Psoas muscle (tissue), 8 donors: ENCODE measurements around the gene ALK. TPM values are rescaled to one million over a fixed set of nuclear protein-coding genes. Genes with fewer than 3 reads are reported as not detected.

ENCODE experiments used
- ATAC-seq, 4 donors: fragments of 200-7000 bp; cut with Tn5 transposase; one replicate each; pipeline ENCODE4 v1.9.1; 2020; ENCODE audit warnings: moderate library complexity in 3 of 4, mild to moderate bottlenecking in 2 of 4
- DNase-seq, 2 donors: peaks; one replicate each; pipeline ENCODE4 v3.0.0-alpha.2; 2020
- H3K27ac ChIP-seq: fragments of 200-600 bp; one replicate; pipeline ENCODE4 v1.8.0; 2022
- H3K27me3 ChIP-seq, 3 donors: fragments of 200-600 bp in 1 of 3; one replicate each; pipeline versions ENCODE4 v1.6.1 to v1.8.0; 2013 to 2022; ENCODE audit warnings: low read length in 2 of 3, mild to moderate bottlenecking in 2 of 3, moderate library complexity in 1 of 3; ENCODE audit not compliant: insufficient read depth in 3 of 3
- H3K36me3 ChIP-seq, 2 donors: fragments of 200-600 bp in 1 of 2; one replicate each; pipeline versions ENCODE4 v1.6.1 to v1.8.0; 2013 to 2022; ENCODE audit warnings: low read depth in 1 of 2, mild to moderate bottlenecking in 1 of 2, moderate library complexity in 1 of 2; ENCODE audit not compliant: insufficient read depth in 1 of 2
- H3K4me1 ChIP-seq: fragments of 200-600 bp; one replicate; pipeline ENCODE4 v1.8.0; 2022
- H3K4me3 ChIP-seq: fragments of 200-600 bp; one replicate; pipeline ENCODE4 v1.8.0; 2022; ENCODE audit warnings: mild to moderate bottlenecking
- H3K9me3 ChIP-seq: fragments of 200-600 bp; one replicate; pipeline ENCODE4 v1.8.0; 2022
- CTCF ChIP-seq: fragments of 200-600 bp; IDR thresholded peaks from one replicate; pipeline ENCODE4 v1.8.0; 2022; ENCODE audit warnings: antibody characterized with exemption
- WGBS, 3 donors: extraction: QIAGEN DNeasy Blood & Tissue Kit; methylation state at CpG; one replicate each; pipeline versions ENCODE4 v1.1.6 to v1.1.7; 2013; 5-methylcytosine and 5-hydroxymethylcytosine counted together
- intact Hi-C, 2 donors: fragments of 100-400 bp; cut with DNase I; formaldehyde crosslinking; loops; one replicate each; pipeline versions ENCODE4 v1.11.0 to v1.14.2; 2022
- polyA plus RNA-seq, 3 donors: library from polyadenylated mRNA; stranded (reverse); fragments of 200-250 nt; gene quantifications; one replicate each; pipeline ENCODE4 v1.2.3, GENCODE V29; 2013
- total RNA-seq, 4 donors: library from RNA; stranded (reverse); fragmentation: NEBNext Ultra II Directional in 2 of 4; extraction: Animal tissue kit (Norgen Biotek cat#: 25700) in 2 of 4; gene quantifications; one replicate each; pipeline versions ENCODE4 v1.2.1 to v1.2.4, GENCODE V29; 2021 to 2023
- donor health status: healthy with polysubstance abuse.
- donor health status: DM: no; HTN: no; CAD: no; lungs with moderate emphysema.
- donor health status: Bipolar disorder and iron deficiency.
- donor health status: healthy.
- donor health status: DM: yes; HTN: yes; CAD: no.
- donor health status: DM: no; HTN: no; CAD: no.
- donor health status: DM: no; HTN: no; CAD: no.
- donor health status: DM: yes; HTN: yes; CAD: no.

ALK gene
- total and polyA plus RNA-seq, 7 donors: 0.03 to 0.32 (median 0.08) TPM; not detected in 2

- WGBS, 3 donors: 89 to 95% (median 93%) methylated on average over 5 of the region's 5 CpGs
Measured at GRCh38 chr2:29349316-29350030, 571.9 kb downstream of the ALK start.

GRCh38 chr2:29347774-29348461 is 573.5 kb downstream of the ALK start:
- no peak for TF ChIP-seq CTCF
- H3K27ac ChIP-seq: no peak overlapping the region
- DNase-seq (no peak), ATAC-seq (no peak)
- no peak overlapping the region for H3K4me3 ChIP-seq
- intact Hi-C loops: no loop called here
- no peaks in the 10 kb centered on the region for H3K36me3 ChIP-seq
- no peaks in the 10 kb centered on the region for H3K27me3 ChIP-seq
- 79 to 80% (median 79%) methylated on average over 5 of the region's 5 CpGs for WGBS, 3 donors
- H3K4me1 ChIP-seq: no peaks in the 10 kb centered on the region
- no peaks in the 10 kb centered on the region for H3K9me3 ChIP-seq

More at GRCh38 chr2:29349316-29350030, 571.9 kb downstream of the ALK start:
- Histone ChIP-seq H3K27me3 (no peaks in the 10 kb centered on the region), H3K9me3 (no peaks in the 10 kb centered on the region), H3K27ac (no peak overlapping the region), H3K4me3 (no peak overlapping the region), H3K36me3 (no peaks in the 10 kb centered on the region), H3K4me1 (no peaks in the 10 kb centered on the region)
- no peak for ATAC-seq
- intact Hi-C loops: no loop called here
- TF ChIP-seq CTCF: no peak
- DNase-seq: no peak

GRCh38 chr2:29345236-29345635 is 576.1 kb downstream of the ALK start:
- 87 to 96% (median 88%) methylated on average over 2 of the region's 2 CpGs for WGBS, 3 donors
- Histone ChIP-seq H3K9me3 (no peaks in the 10 kb centered on the region), H3K27ac (no peak overlapping the region), H3K36me3 (no peaks in the 10 kb centered on the region), H3K27me3 (peaks cover 0 to 1% (median 0%) of the 10 kb centered on the region in 3 donors), H3K4me3 (no peak overlapping the region), H3K4me1 (no peaks in the 10 kb centered on the region)
- ATAC-seq (no peak), DNase-seq (no peak)
- intact Hi-C loops: no loop called here
- TF ChIP-seq CTCF: no peak

GRCh38 chr2:29343830-29344229 is 577.6 kb downstream of the ALK start:
- Histone ChIP-seq H3K27me3 (peaks cover 0 to 3% (median 0%) of the 10 kb centered on the region in 3 donors), H3K4me3 (no peak overlapping the region), H3K36me3 (no peaks in the 10 kb centered on the region), H3K4me1 (no peaks in the 10 kb centered on the region), H3K27ac (no peak overlapping the region), H3K9me3 (no peaks in the 10 kb centered on the region)
- DNase-seq (no peak), ATAC-seq (no peak)
- TF ChIP-seq CTCF: no peak
- intact Hi-C loops: no loop called here
